ENCODE data around the gene RPGRIP1.
A peak's percentile ranks its signal among the peaks of the same experiment; 100 is the strongest.
"Not testable (repeated sequence)": the region's sequence is repeated elsewhere in the genome, so short reads cannot be mapped to it uniquely, and the experiment has no call there.

RPGRIP1 gene

GRCh38 chr14:21258889-21259787 is 20.7 kb upstream of the RPGRIP1 start:
- DNase-seq = no peak

- no peak for DNase-seq
These were observed 18.1 kb upstream of the RPGRIP1 start for GRCh38 chr14:21261824-21262223.

- DNase-seq = no peak
These were observed 17.5 kb upstream of the RPGRIP1 start for GRCh38 chr14:21262410-21262809.

GRCh38 chr14:21263284-21264024 is 16.4 kb upstream of the RPGRIP1 start:
- DNase-seq = peak; percentile 55

GRCh38 chr14:21264025-21264801 is 15.7 kb upstream of the RPGRIP1 start:
- peak; percentile 89 for DNase-seq

- no peak for DNase-seq
These were observed 12.4 kb upstream of the RPGRIP1 start for GRCh38 chr14:21267431-21267845.

- peak; percentile 11 for DNase-seq
These were observed 11.8 kb upstream of the RPGRIP1 start for GRCh38 chr14:21267886-21268616.

GRCh38 chr14:21268617-21269251 is 11.1 kb upstream of the RPGRIP1 start:
- DNase-seq = peak; percentile 61

- peak; percentile 100 for DNase-seq
These were observed 10.4 kb upstream of the RPGRIP1 start, which contains the start of gene HNRNPC for GRCh38 chr14:21269252-21270046. Gene HNRNPC (minus strand): TSS chr14:21269442. CDS start chr14:21234193, 35,249 bp downstream.

GRCh38 chr14:21272661-21273060 is 7.2 kb upstream of the RPGRIP1 start:
- DNase-seq = not testable (repeated sequence)

- DNase-seq = no peak
These were observed 4.5 kb upstream of the RPGRIP1 start for GRCh38 chr14:21275261-21275858.

- no peak for DNase-seq
These were observed 1.3 kb upstream of the RPGRIP1 start for GRCh38 chr14:21278632-21279031.

GRCh38 chr14:21281917-21282316 is 2.0 kb downstream of the RPGRIP1 start:
- not testable (repeated sequence) for DNase-seq

- DNase-seq = not testable (repeated sequence)
These were observed 6.6 kb downstream of the RPGRIP1 start for GRCh38 chr14:21286516-21286915.

GRCh38 chr14:21287168-21287567 is 7.3 kb downstream of the RPGRIP1 start:
- DNase-seq = no peak

- DNase-seq = not testable (repeated sequence)
These were observed 14.1 kb downstream of the RPGRIP1 start for GRCh38 chr14:21294026-21294425.

- no peak for DNase-seq
These were observed 18.5 kb downstream of the RPGRIP1 start for GRCh38 chr14:21298358-21298757.

GRCh38 chr14:21299562-21300130 is 19.8 kb downstream of the RPGRIP1 start:
- DNase-seq = no peak

- DNase-seq = no peak
These were observed 21.0 kb downstream of the RPGRIP1 start for GRCh38 chr14:21300892-21301291.

Data from fibroblast of upper back skin (primary cell).